ENCODE measurements around the gene APP. TPM values are rescaled to one million over a fixed set of nuclear protein-coding genes. Genes with fewer than 3 reads are reported as not detected.

APP gene
- total and polyA plus RNA-seq, 4 experiments from 2014 or later: 4.9 to 57.9 (median 34.2) TPM

GRCh38 chr21:26115899-26116298 is 54.7 kb downstream of the APP start:
- H3K4me1 Mint-ChIP-seq: peaks cover 7 to 16% (median 9%) of the 10 kb centered on the region in 4 donors
- Histone ChIP-seq H3K9me3 (ENCODE audit: control insufficient read depth in 1 of 2, low read length in 2 of 2) (no peaks in the 10 kb centered on the region), H3K27me3 (ENCODE audit: insufficient read depth, low read length) (no peaks in the 10 kb centered on the region), H3K4me3 (ENCODE audit: low read length in 2 of 2) (no peak overlapping the region), H3K36me3 (ENCODE audit: insufficient read depth, low read length) (no peaks in the 10 kb centered on the region), H3K27ac (ENCODE audit: low read depth, low read length) (no peak overlapping the region), H3K4me1 (ENCODE audit: insufficient read depth, low read length) (no peaks in the 10 kb centered on the region)
- H3K36me3 Mint-ChIP-seq: peaks cover 5 to 6% of the 10 kb centered on the region in 2 donors
- no peaks in the 10 kb centered on the region for H3K9me3 Mint-ChIP-seq
- ChIA-PET POLR2A (ENCODE audit: partially characterized antibody) (no interaction called here), CTCF (ENCODE audit: partially characterized antibody) (no interaction called here)
- no peak overlapping the region for H3K4me3 Mint-ChIP-seq
- intact Hi-C loops (cut with micrococcal nuclease): no loop called here
- no peaks in the 10 kb centered on the region for H3K27me3 Mint-ChIP-seq
- no peak overlapping the region for H3K27ac Mint-ChIP-seq
- DNase-seq: no peak

GRCh38 chr21:26115305-26115704 is 55.3 kb downstream of the APP start:
- H3K36me3 Mint-ChIP-seq: peaks cover 5 to 9% of the 10 kb centered on the region in 2 donors
- H3K4me3 Mint-ChIP-seq: no peak overlapping the region
- Histone ChIP-seq H3K27me3 (ENCODE audit: insufficient read depth, low read length) (no peaks in the 10 kb centered on the region), H3K4me1 (ENCODE audit: insufficient read depth, low read length) (no peaks in the 10 kb centered on the region), H3K9me3 (ENCODE audit: control insufficient read depth in 1 of 2, low read length in 2 of 2) (no peaks in the 10 kb centered on the region), H3K36me3 (ENCODE audit: insufficient read depth, low read length) (no peaks in the 10 kb centered on the region), H3K4me3 (ENCODE audit: low read length in 2 of 2) (no peak overlapping the region), H3K27ac (ENCODE audit: low read depth, low read length) (no peak overlapping the region)
- no peaks in the 10 kb centered on the region for H3K9me3 Mint-ChIP-seq
- H3K27me3 Mint-ChIP-seq: no peaks in the 10 kb centered on the region
- H3K27ac Mint-ChIP-seq: no peak overlapping the region
- intact Hi-C loops (cut with micrococcal nuclease): no loop called here
- DNase-seq: no peak
- ChIA-PET CTCF (ENCODE audit: partially characterized antibody) (no interaction called here), POLR2A (ENCODE audit: partially characterized antibody) (no interaction called here)
- H3K4me1 Mint-ChIP-seq: peaks cover 7 to 16% (median 9%) of the 10 kb centered on the region in 4 donors

GRCh38 chr21:26112975-26113374 is 57.6 kb downstream of the APP start:
- Mint-ChIP-seq H3K4me1 (peaks cover 7 to 16% (median 9%) of the 10 kb centered on the region in 4 donors), H3K4me3 (no peak overlapping the region)

GRCh38 chr21:26112127-26112742 is 58.3 kb downstream of the APP start:
- no peaks in the 10 kb centered on the region for H3K27me3 ChIP-seq (ENCODE audit: insufficient read depth, low read length)
- ChIA-PET CTCF (ENCODE audit: partially characterized antibody) (no interaction called here), POLR2A (ENCODE audit: partially characterized antibody) (no interaction called here)
- intact Hi-C loops (cut with micrococcal nuclease): no loop called here
- no peaks in the 10 kb centered on the region for H3K9me3 ChIP-seq (ENCODE audit: control insufficient read depth in 1 of 2, low read length in 2 of 2)
- Mint-ChIP-seq H3K9me3 (no peaks in the 10 kb centered on the region), H3K36me3 (peaks cover 15 to 21% of the 10 kb centered on the region in 2 donors), H3K27me3 (no peaks in the 10 kb centered on the region), H3K27ac (peak overlapping the region in 1 of 7 donors; percentile 6), H3K4me3 (no peak overlapping the region), H3K4me1 (peaks cover 7 to 16% (median 9%) of the 10 kb centered on the region in 4 donors)
- H3K36me3 ChIP-seq (ENCODE audit: insufficient read depth, low read length): no peaks in the 10 kb centered on the region
- no peak for DNase-seq
- no peak overlapping the region for H3K27ac ChIP-seq (ENCODE audit: low read depth, low read length)
- H3K4me3 ChIP-seq (ENCODE audit: low read length in 2 of 2): no peak overlapping the region
- H3K4me1 ChIP-seq (ENCODE audit: insufficient read depth, low read length): no peaks in the 10 kb centered on the region

More at GRCh38 chr21:26112975-26113374, 57.6 kb downstream of the APP start:
- H3K9me3 Mint-ChIP-seq: no peaks in the 10 kb centered on the region
- Histone ChIP-seq H3K4me1 (ENCODE audit: insufficient read depth, low read length) (no peaks in the 10 kb centered on the region), H3K27me3 (ENCODE audit: insufficient read depth, low read length) (no peaks in the 10 kb centered on the region), H3K4me3 (ENCODE audit: low read length in 2 of 2) (no peak overlapping the region), H3K27ac (ENCODE audit: low read depth, low read length) (no peak overlapping the region), H3K36me3 (ENCODE audit: insufficient read depth, low read length) (no peaks in the 10 kb centered on the region), H3K9me3 (ENCODE audit: control insufficient read depth in 1 of 2, low read length in 2 of 2) (no peaks in the 10 kb centered on the region)
- intact Hi-C loops (cut with micrococcal nuclease): no loop called here
- H3K27ac Mint-ChIP-seq: no peak overlapping the region
- no peaks in the 10 kb centered on the region for H3K27me3 Mint-ChIP-seq
- ChIA-PET CTCF (ENCODE audit: partially characterized antibody) (no interaction called here), POLR2A (ENCODE audit: partially characterized antibody) (no interaction called here)
- DNase-seq: no peak
- peaks cover 11 to 18% of the 10 kb centered on the region in 2 donors for H3K36me3 Mint-ChIP-seq

- H3K36me3 Mint-ChIP-seq: peaks cover 21 to 25% of the 10 kb centered on the region in 2 donors
- CTCF ChIA-PET (ENCODE audit: partially characterized antibody): interaction anchor here (1.2 to 1.6 kb wide), 3 partner anchors 10 to 143 kb away, joined by 3 to 4 read pairs (median 3); no protein-coding TSS in a partner anchor
- no peak overlapping the region for H3K27ac Mint-ChIP-seq
- POLR2A ChIA-PET (ENCODE audit: partially characterized antibody): interaction anchor here (0.6 kb wide), 1 partner anchor 19 kb away, joined by 3 read pairs; no protein-coding TSS in a partner anchor
- intact Hi-C loops (cut with micrococcal nuclease): no loop called here
- H3K4me3 Mint-ChIP-seq: no peak overlapping the region
- Histone ChIP-seq H3K9me3 (ENCODE audit: control insufficient read depth in 1 of 2, low read length in 2 of 2) (no peaks in the 10 kb centered on the region), H3K4me1 (ENCODE audit: insufficient read depth, low read length) (no peaks in the 10 kb centered on the region), H3K27me3 (ENCODE audit: insufficient read depth, low read length) (no peaks in the 10 kb centered on the region), H3K27ac (ENCODE audit: low read depth, low read length) (no peak overlapping the region), H3K36me3 (ENCODE audit: insufficient read depth, low read length) (no peaks in the 10 kb centered on the region), H3K4me3 (ENCODE audit: low read length in 2 of 2) (no peak overlapping the region)
- H3K4me1 Mint-ChIP-seq: peaks cover 5 to 8% (median 6%) of the 10 kb centered on the region in 4 donors
- no peak for DNase-seq
- no peaks in the 10 kb centered on the region for H3K27me3 Mint-ChIP-seq
- H3K9me3 Mint-ChIP-seq: peaks cover 0 to 2% (median 0%) of the 10 kb centered on the region in 8 donors
Measured at GRCh38 chr21:26110715-26111114, 59.9 kb downstream of the APP start.

- Histone ChIP-seq H3K4me3 (ENCODE audit: low read length in 2 of 2) (no peak overlapping the region), H3K27ac (ENCODE audit: low read depth, low read length) (no peak overlapping the region), H3K36me3 (ENCODE audit: insufficient read depth, low read length) (no peaks in the 10 kb centered on the region), H3K4me1 (ENCODE audit: insufficient read depth, low read length) (no peaks in the 10 kb centered on the region), H3K9me3 (ENCODE audit: control insufficient read depth in 1 of 2, low read length in 2 of 2) (no peaks in the 10 kb centered on the region), H3K27me3 (ENCODE audit: insufficient read depth, low read length) (no peaks in the 10 kb centered on the region)
- no peaks in the 10 kb centered on the region for H3K27me3 Mint-ChIP-seq
- ChIA-PET CTCF (ENCODE audit: partially characterized antibody) (no interaction called here), POLR2A (ENCODE audit: partially characterized antibody) (no interaction called here)
- peaks cover 0 to 4% (median under 1%) of the 10 kb centered on the region in 4 donors for H3K4me1 Mint-ChIP-seq
- no peak overlapping the region for H3K4me3 Mint-ChIP-seq
- H3K36me3 Mint-ChIP-seq: peaks cover 21 to 41% of the 10 kb centered on the region in 2 donors
- intact Hi-C loops (cut with micrococcal nuclease): no loop called here
- H3K27ac Mint-ChIP-seq: no peak overlapping the region
- peaks cover 0 to 3% (median 0%) of the 10 kb centered on the region in 8 donors for H3K9me3 Mint-ChIP-seq
- DNase-seq: no peak
Measured at GRCh38 chr21:26107429-26107828, 63.1 kb downstream of the APP start.

- CTCF ChIA-PET (ENCODE audit: partially characterized antibody): no interaction called here
- Histone ChIP-seq H3K4me3 (ENCODE audit: low read length in 2 of 2) (no peak overlapping the region), H3K27me3 (ENCODE audit: insufficient read depth, low read length) (no peaks in the 10 kb centered on the region), H3K4me1 (ENCODE audit: insufficient read depth, low read length) (no peaks in the 10 kb centered on the region), H3K27ac (ENCODE audit: low read depth, low read length) (no peak overlapping the region), H3K36me3 (ENCODE audit: insufficient read depth, low read length) (no peaks in the 10 kb centered on the region), H3K9me3 (ENCODE audit: control insufficient read depth in 1 of 2, low read length in 2 of 2) (no peaks in the 10 kb centered on the region)
- intact Hi-C loops (cut with micrococcal nuclease): no loop called here
- no peak overlapping the region for H3K4me3 Mint-ChIP-seq
- no peak for DNase-seq
- no peak overlapping the region for H3K27ac Mint-ChIP-seq
- POLR2A ChIA-PET (ENCODE audit: partially characterized antibody): no interaction called here
- peaks cover 0 to 3% (median 0%) of the 10 kb centered on the region in 8 donors for H3K9me3 Mint-ChIP-seq
- peaks cover 19 to 41% of the 10 kb centered on the region in 2 donors for H3K36me3 Mint-ChIP-seq
- peaks cover 0 to 4% (median 1%) of the 10 kb centered on the region in 4 donors for H3K4me1 Mint-ChIP-seq
- no peaks in the 10 kb centered on the region for H3K27me3 Mint-ChIP-seq
Measured at GRCh38 chr21:26106562-26106961, 64.0 kb downstream of the APP start.
